Loucy (cell line): Measurements from ENCODE around the gene GSG1L.

Experiments used
- EZH2phosphoT487 ChIP-seq: fragments of 200-600 bp; IDR thresholded peaks from 2 replicates; pipeline ENCODE4 v1.6.1; 2018; ENCODE audit warnings: antibody characterized with exemption, mild to moderate bottlenecking, moderate library complexity, borderline replicate concordance
- TF ChIP-seq, protein P1 (sequence below): fragments of 200-600 bp; sonication (generic); conservative IDR thresholded peaks from 2 replicates; pipeline ENCODE4 v1.5.1; 2014; ENCODE audit warnings: mild to moderate bottlenecking, antibody characterized with exemption, low read length

DNA sequence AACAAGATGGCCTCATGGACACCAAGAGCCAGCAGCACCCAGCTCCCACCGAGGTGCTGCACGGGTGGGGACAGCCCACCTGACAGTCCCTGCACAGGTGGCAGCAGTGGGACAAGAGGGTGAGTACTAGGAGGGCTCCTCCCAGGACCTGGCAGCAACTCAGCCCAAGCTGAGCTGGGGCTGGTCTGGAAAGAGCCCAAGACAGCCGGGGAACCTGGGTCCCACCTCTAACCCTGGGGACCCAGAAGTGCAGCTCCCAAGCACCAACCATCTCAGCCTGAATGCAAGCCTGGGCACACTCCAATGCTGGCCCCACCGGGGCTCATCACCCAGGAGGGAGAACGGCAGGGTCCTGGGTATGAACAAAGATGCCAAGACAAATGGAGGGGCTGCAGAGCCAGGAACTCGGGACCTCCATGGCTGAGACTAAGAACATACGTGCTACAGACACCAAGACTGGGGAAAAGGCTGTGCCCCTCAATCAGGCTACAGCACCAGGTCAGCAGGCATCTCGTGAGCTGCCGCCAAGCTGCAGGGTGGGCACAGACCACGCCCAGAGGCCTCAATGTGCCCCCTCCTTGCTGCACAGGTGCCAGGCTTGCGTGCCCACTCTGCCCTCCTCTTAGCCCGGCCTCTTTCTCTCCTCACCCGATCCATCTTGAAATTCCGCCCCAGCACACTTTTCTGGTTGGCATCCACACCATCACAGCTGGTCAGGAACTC, 37.5 kb upstream of the GSG1L start:
- TF ChIP-seq, protein P1, sequence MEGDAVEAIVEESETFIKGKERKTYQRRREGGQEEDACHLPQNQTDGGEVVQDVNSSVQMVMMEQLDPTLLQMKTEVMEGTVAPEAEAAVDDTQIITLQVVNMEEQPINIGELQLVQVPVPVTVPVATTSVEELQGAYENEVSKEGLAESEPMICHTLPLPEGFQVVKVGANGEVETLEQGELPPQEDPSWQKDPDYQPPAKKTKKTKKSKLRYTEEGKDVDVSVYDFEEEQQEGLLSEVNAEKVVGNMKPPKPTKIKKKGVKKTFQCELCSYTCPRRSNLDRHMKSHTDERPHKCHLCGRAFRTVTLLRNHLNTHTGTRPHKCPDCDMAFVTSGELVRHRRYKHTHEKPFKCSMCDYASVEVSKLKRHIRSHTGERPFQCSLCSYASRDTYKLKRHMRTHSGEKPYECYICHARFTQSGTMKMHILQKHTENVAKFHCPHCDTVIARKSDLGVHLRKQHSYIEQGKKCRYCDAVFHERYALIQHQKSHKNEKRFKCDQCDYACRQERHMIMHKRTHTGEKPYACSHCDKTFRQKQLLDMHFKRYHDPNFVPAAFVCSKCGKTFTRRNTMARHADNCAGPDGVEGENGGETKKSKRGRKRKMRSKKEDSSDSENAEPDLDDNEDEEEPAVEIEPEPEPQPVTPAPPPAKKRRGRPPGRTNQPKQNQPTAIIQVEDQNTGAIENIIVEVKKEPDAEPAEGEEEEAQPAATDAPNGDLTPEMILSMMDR: no peak
- no peak for TF ChIP-seq EZH2phosphoT487
